IMR-90 (cell line): ENCODE results near the gene RPGRIP1L.

Experiments used
- CEBPB ChIP-seq: IDR thresholded peaks from 2 replicates; pipeline ENCODE4 v1.6.1; 2012; ENCODE audit warnings: low read depth, low read length, improper control_type of control experiment
- CHD1 ChIP-seq: IDR thresholded peaks from 2 replicates; pipeline ENCODE4 v1.6.1; 2012; ENCODE audit warnings: low read depth, low read length, improper control_type of control experiment
- CTCF ChIP-seq: conservative IDR thresholded peaks from 2 replicates; pipeline ENCODE4 v1.5.1; 2012; ENCODE audit warnings: mild to moderate bottlenecking, low read depth, low read length, improper control_type of control experiment
- ELK1 ChIP-seq: fragments of 150-350 bp; IDR thresholded peaks from 2 replicates; pipeline ENCODE4 v1.6.1; 2016; ENCODE audit warnings: low read depth, mild to moderate bottlenecking, low read length, moderate library complexity, borderline replicate concordance
- FOS ChIP-seq: fragments of 150-350 bp; IDR thresholded peaks from 2 replicates; pipeline ENCODE4 v1.6.1; 2016; ENCODE audit warnings: low read depth, low read length
- MAZ ChIP-seq: IDR thresholded peaks from 2 replicates; pipeline ENCODE4 v1.6.1; 2012; ENCODE audit warnings: low read depth, mild to moderate bottlenecking, low read length, improper control_type of control experiment, moderate library complexity, borderline replicate concordance
- NFE2L2 ChIP-seq: fragments of 150-350 bp; IDR thresholded peaks from 2 replicates; pipeline ENCODE4 v1.6.1; 2016; ENCODE audit warnings: low read depth, mild to moderate bottlenecking, low read length
- POLR2A ChIP-seq: IDR thresholded peaks from 2 replicates; pipeline ENCODE4 v1.6.1; 2012; ENCODE audit warnings: mild to moderate bottlenecking, low read depth, low read length
- RFX5 ChIP-seq: IDR thresholded peaks from 2 replicates; pipeline ENCODE4 v1.8.0; 2012; ENCODE audit warnings: low read depth, mild to moderate bottlenecking, low read length, moderate library complexity
- SMC3 ChIP-seq: fragments of 150-350 bp; IDR thresholded peaks from 2 replicates; pipeline ENCODE4 v1.6.1; 2016; ENCODE audit warnings: low read depth, mild to moderate bottlenecking, antibody characterized with exemption, low read length, moderate library complexity
- USF2 ChIP-seq: fragments of 150-350 bp; IDR thresholded peaks from 2 replicates; pipeline ENCODE4 v1.6.1; 2017; ENCODE audit warnings: mild to moderate bottlenecking, antibody characterized with exemption, low read length, low read depth

GRCh38 chr16:53678155-53678554 lies 25.5 kb downstream of the RPGRIP1L start:
- TF ChIP-seq POLR2A (no peak), CTCF (no peak), NFE2L2 (no peak), RFX5 (no peak), USF2 (no peak), CEBPB (no peak), CHD1 (no peak), SMC3 (no peak), FOS (no peak), MAZ (no peak), ELK1 (no peak)
